T-helper 2 cell (primary cell): ENCODE results near the gene PCDH8.

ENCODE experiments used
- DNase-seq, 5 experiments: peaks; one replicate each; pipeline versions ENCODE4 v3.0.0 to v3.0.0-alpha.2; 2012 to 2022
- total RNA-seq, 2 donors: gene quantifications; one replicate each; lab custom pipeline; 2026; lab: John Stamatoyannopoulos, UW

Gene PCDH8
- 0 reads per million in 2 donors for total RNA-seq

GRCh38 chr13:52848455-52849195 lies at the start of gene PCDH8:
Gene PCDH8, minus strand, starts transcription at chr13:52848640. Its CDS starts 204 bp downstream, at chr13:52848436.
- DNase-seq: peak in 1 of 5 experiments; percentile 63

- peak in 1 of 5 experiments; percentile 14 for DNase-seq
Measured at GRCh38 chr13:52896827-52897659, 48.6 kb upstream of the PCDH8 start.

- DNase-seq: no peak
Measured at GRCh38 chr13:52894413-52894812, 46.0 kb upstream of the PCDH8 start.

- no peak for DNase-seq
Measured at GRCh38 chr13:52892925-52893324, 44.5 kb upstream of the PCDH8 start.

- DNase-seq: no peak
Measured at GRCh38 chr13:52891706-52892105, 43.3 kb upstream of the PCDH8 start.

- DNase-seq: no peak
Measured at GRCh38 chr13:52887165-52887564, 38.7 kb upstream of the PCDH8 start.

GRCh38 chr13:52885141-52885540 lies 36.7 kb upstream of the PCDH8 start:
- no peak for DNase-seq

- no peak for DNase-seq
Measured at GRCh38 chr13:52884429-52885010, 36.1 kb upstream of the PCDH8 start.

- DNase-seq: no peak
Measured at GRCh38 chr13:52882785-52883184, 34.3 kb upstream of the PCDH8 start.

GRCh38 chr13:52879950-52880741 lies 31.7 kb upstream of the PCDH8 start:
- DNase-seq: no peak

- no peak for DNase-seq
Measured at GRCh38 chr13:52878831-52879230, 30.4 kb upstream of the PCDH8 start.

- no peak for DNase-seq
Measured at GRCh38 chr13:52870143-52870542, 21.7 kb upstream of the PCDH8 start.

GRCh38 chr13:52869621-52870020 lies 21.2 kb upstream of the PCDH8 start:
- no peak for DNase-seq

- DNase-seq: no peak
Measured at GRCh38 chr13:52869050-52869449, 20.6 kb upstream of the PCDH8 start.

- DNase-seq: peak in 1 of 5 experiments; percentile 79
Measured at GRCh38 chr13:52868190-52868589, 19.8 kb upstream of the PCDH8 start.

GRCh38 chr13:52864941-52865340 lies 16.5 kb upstream of the PCDH8 start:
- DNase-seq: no peak

GRCh38 chr13:52862358-52863206 lies 14.1 kb upstream of the PCDH8 start:
- no peak for DNase-seq

- no peak for DNase-seq
Measured at GRCh38 chr13:52852444-52852843, 4.0 kb upstream of the PCDH8 start.

- peak in 1 of 5 experiments; percentile 80 for DNase-seq
Measured at GRCh38 chr13:52851137-52851962, 2.9 kb upstream of the PCDH8 start.

GRCh38 chr13:52850396-52851136 lies 2.1 kb upstream of the PCDH8 start:
- DNase-seq: peak in 1 of 5 experiments; percentile 78
